ENCODE data around the gene TPBGL. TPM values are rescaled to one million over a fixed set of nuclear protein-coding genes. Genes with fewer than 3 reads are reported as not detected.

Gene TPBGL
- total and polyA plus RNA-seq, 2 experiments from 2014 or later: 0.08 to 0.21 TPM

GRCh38 chr11:75283391-75283931 lies 42.9 kb downstream of the TPBGL start (continued):
- no peak for TF ChIP-seq EZH2 (IDR thresholded peaks at IDR 0.05; ENCODE audit: low read depth, unreplicated experiment)

- no peak overlapping the region for H3K4me2 ChIP-seq
- Mint-ChIP-seq H3K36me3 (ENCODE audit: low read depth) (peaks cover 69% of the 10 kb centered on the region), H3K9me3 (no peaks in the 10 kb centered on the region; the same call in 2 of the 3 replicates), H3K27me3 (ENCODE audit: insufficient read depth, low read depth, poor library complexity) (peaks cover 12% of the 10 kb centered on the region), H3K4me3 (no peak overlapping the region), H3K4me1 (peaks cover 22% of the 10 kb centered on the region), H3K27ac (no peak overlapping the region)
- no peak for ATAC-seq
- H3K27ac ChIP-seq (ENCODE audit: low read depth): no peak overlapping the region
- no peak overlapping the region for H2AFZ ChIP-seq
- no peaks in the 10 kb centered on the region for H3K36me3 ChIP-seq (ENCODE audit: insufficient read depth)
- H3K4me1 ChIP-seq (ENCODE audit: insufficient read depth): no peaks in the 10 kb centered on the region
- H3K4me3 ChIP-seq: no peak overlapping the region
- TF ChIP-seq REST (IDR thresholded peaks at IDR 0.05; ENCODE audit: unreplicated experiment) (no peak), EZH2phosphoT487 (IDR thresholded peaks at IDR 0.05; ENCODE audit: unreplicated experiment) (no peak), EZH2 (IDR thresholded peaks at IDR 0.05; ENCODE audit: low read depth, unreplicated experiment) (no peak), ETS1 (IDR thresholded peaks at IDR 0.05) (no peak), STAT1 (IDR thresholded peaks at IDR 0.05; ENCODE audit: unreplicated experiment) (no peak), CREB1 (CRISPR knock-in tag; IDR thresholded peaks at IDR 0.05; ENCODE audit: low read depth) (no peak), ZNF331 (CRISPR knock-in tag; IDR thresholded peaks at IDR 0.05; ENCODE audit: low read depth) (no peak)
- no peak for DNase-seq (ENCODE audit: low spot score)
- no peaks in the 10 kb centered on the region for H3K9me2 ChIP-seq (ENCODE audit: insufficient read depth)
- H4K20me1 ChIP-seq (replicated peaks; ENCODE audit: insufficient read depth): no peaks in the 10 kb centered on the region
- no peaks in the 10 kb centered on the region for H3F3A ChIP-seq (replicated peaks; ENCODE audit: low read depth)
- H3K27me3 ChIP-seq (ENCODE audit: insufficient read depth): no peaks in the 10 kb centered on the region
- no peaks in the 10 kb centered on the region for H3K79me2 ChIP-seq (replicated peaks; ENCODE audit: insufficient read depth)
Measured at GRCh38 chr11:75285776-75286360, 45.3 kb downstream of the TPBGL start.
